Heart left ventricle (tissue), 16 donors: ENCODE data around the gene HENMT1. TPM values are rescaled to one million over a fixed set of nuclear protein-coding genes. Genes with fewer than 3 reads are reported as not detected.
A peak's percentile ranks its signal among the peaks of the same experiment; 100 is the strongest.

Experiments
- ATAC-seq, 4 donors: fragments of 200-7000 bp; cut with Tn5 transposase; one replicate each; pipeline ENCODE4 v1.9.1; 2020 to 2022; ENCODE audit warnings: moderate library complexity in 4 of 4, mild to moderate bottlenecking in 3 of 4, moderate number of reproducible peaks in 1 of 4
- DNase-seq, 5 donors: peaks; one replicate each; pipeline ENCODE4 v3.0.0-alpha.2; 2020
- H3K27ac ChIP-seq, 12 donors: fragments of 200-600 bp; sonication (generic) in 4 of 12; one replicate each; pipeline versions ENCODE4 v1.5.0 to v1.8.0; 2016 to 2022; ENCODE audit warnings: mild to moderate bottlenecking in 2 of 12
- H3K27me3 ChIP-seq, 9 donors: fragments of 200-600 bp; sonication (generic) in 2 of 9; one replicate each; pipeline versions ENCODE4 v1.5.1 to v1.8.0; 2016 to 2022; ENCODE audit warnings: mild to moderate bottlenecking in 3 of 9
- H3K36me3 ChIP-seq, 9 donors: fragments of 200-600 bp; sonication (generic) in 2 of 9; one replicate each; pipeline versions ENCODE4 v1.5.0 to v1.8.0; 2018 to 2022; ENCODE audit warnings: mild to moderate bottlenecking in 2 of 9
- H3K4me1 ChIP-seq, 12 donors: fragments of 200-600 bp; sonication (generic) in 4 of 12; one replicate each; pipeline versions ENCODE4 v1.5.0 to v1.8.0; 2016 to 2022; ENCODE audit warnings: mild to moderate bottlenecking in 3 of 12
- H3K4me3 ChIP-seq, 12 donors: fragments of 200-600 bp; sonication (generic) in 4 of 12; one replicate each; pipeline versions ENCODE4 v1.5.0 to v1.8.0; 2017 to 2022; ENCODE audit warnings: mild to moderate bottlenecking in 9 of 12, moderate library complexity in 4 of 12
- H3K9me3 ChIP-seq, 12 donors: fragments of 200-600 bp; sonication (generic) in 4 of 12; one replicate each; pipeline versions ENCODE4 v1.5.0 to v1.8.0; 2016 to 2022; ENCODE audit warnings: mild to moderate bottlenecking in 1 of 12
- CTCF ChIP-seq, 12 donors: fragments of 200-600 bp; sonication (generic) in 4 of 12; IDR thresholded peaks; one replicate each; pipeline versions ENCODE4 v1.5.0 to v1.8.0; 2018 to 2022; ENCODE audit warnings: antibody characterized with exemption in 12 of 12, mild to moderate bottlenecking in 5 of 12
- POLR2A ChIP-seq, 2 donors: fragments of 450-650 bp; IDR thresholded peaks; one replicate each; pipeline ENCODE4 v1.6.1; 2017; ENCODE audit warnings: antibody characterized with exemption in 2 of 2, mild to moderate bottlenecking in 2 of 2, moderate library complexity in 2 of 2
- WGBS, 4 donors: extraction: QIAGEN DNeasy Blood & Tissue Kit in 2 of 4; methylation state at CpG; one replicate each; pipeline versions ENCODE4 v1.1.5 to v1.1.7; 2013 to 2018; 5-methylcytosine and 5-hydroxymethylcytosine counted together
- intact Hi-C, 10 donors: fragments of 100-400 bp; cut with DNase I; formaldehyde crosslinking; loops; one replicate each; pipeline versions ENCODE4 v1.11.1 to v1.14.2; 2022
- long read RNA-seq, 3 donors: library from polyadenylated mRNA; unstranded; transcript quantifications; one replicate each; pipeline ENCODE4 v2.0.0, GENCODE V29; 2020 to 2021
- polyA plus RNA-seq, 2 donors: library from polyadenylated mRNA; stranded (reverse); fragments of 200-250 nt; gene quantifications; one replicate each; pipeline ENCODE4 v1.2.3, GENCODE V29; 2013
- total RNA-seq, 9 donors: library from RNA; depleted of rRNA in 2 of 9; stranded (reverse); fragments of >200 nt in 2 of 9; fragmentation: NEBNext Ultra II Directional in 3 of 9; extraction: Animal tissue kit (Norgen Biotek cat#: 25700) in 3 of 9; gene quantifications; one replicate each; pipeline versions ENCODE4 v1.1.0 to v1.2.4, GENCODE V29; 2016 to 2023
- donor health status: ischemic (EF 13 %, LVEDD 7.1; RV severe dilation, severe dysfunction).
- donor health status: healthy with polysubstance abuse.
- donor health status: DM: no; HTN: yes; CAD: no.
- donor health status: DM: no; HTN: no; CAD: no.
- donor health status: ischemic (EF 25% LVEDD 6.9; RV normal size, moderate dysfunction).
- donor health status: ischemic (EF 25% LVEDD 5.7; RV mildly dilated, moderate dysfunction).
- donor health status: healthy.
- donor health status: DM: yes; HTN: yes; CAD: no.
- donor health status: ischemic (EF 35%, LVEDD 5.7; RV mildly dilated, moderate dysfunction).
- donor health status: nonischemic (EF 11% LVEDD 7.7; RV severe dilation, severe dysfunction).
- donor health status: DM: yes; HTN: yes; CAD: no.
- donor health status: PGD.
- donor health status: ischemic (EF 29% LVEDD 5.4; RV normal size, mild dysfunction).
- donor health status: nonischemic (EF 23%, LVEDD 6.1; RV moderate dilation, normal function).

The HENMT1 gene
- total RNA-seq (1 to 10 TPM in 4 of 9 donors, under 1 TPM in 5; 0.44 to 4.5 (median 0.93) TPM), polyA plus RNA-seq (1 to 10 TPM in 1 of 2 donors, under 1 TPM in 1; 0.61 to 1.5 TPM)
- long read RNA-seq, donor 1, partial matches to known transcripts: 0 of 2 reads
- long read RNA-seq, donor 1, other reads (novel, unspliced or antisense): 1 of 2 reads
- long read RNA-seq, donor 2, transcript HENMT1-202 (8 exons, 1,874 nt): major isoform, 5 of 7 reads
- long read RNA-seq, donor 2, partial matches to known transcripts: 0 of 7 reads
- long read RNA-seq, donor 2, other reads (novel, unspliced or antisense): 2 of 7 reads
- long read RNA-seq, donor 3: 0 reads

GRCh38 chr1:108661030-108661609, at the start of gene HENMT1:
TSS of gene HENMT1 (minus strand) at chr1:108661093. CDS start at chr1:108659884, 1,209 bp downstream.
- WGBS, 4 donors: 0 to 3% (median 2%) methylated on average over 64 to 81 of the region's 81 CpGs
- TF ChIP-seq CTCF (IDR thresholded peaks at IDR 0.05) (no peak), POLR2A (IDR thresholded peaks at IDR 0.05) (peak in 1 of 2 donors; percentile 38)
- intact Hi-C loops: loop anchor here in 2 of 10 donors (1.0 to 2.0 kb wide), 3 partner anchors 32 to 86 kb away; partner anchors contain the start of genes STXBP3 (in 2 of the 2) and PRPF38B (in 1 of the 2)
- Histone ChIP-seq H3K27ac (peak within 1 kb of the TSS; percentile 81 to 99 (median 90)), H3K27me3 (no peaks in the 10 kb centered on the region), H3K4me3 (peak within 1 kb of the TSS; percentile 50 to 73 (median 59)), H3K36me3 (no peaks in the 10 kb centered on the region), H3K4me1 (peaks cover 0 to 13% (median 5%) of the 10 kb centered on the region in 12 donors), H3K9me3 (no peaks in the 10 kb centered on the region)
- DNase-seq (peak; percentile 57 to 83 (median 65)), ATAC-seq (peak in 3 of 4 donors; percentile 74 to 90 (median 86))

GRCh38 chr1:108708691-108709660, 48.1 kb upstream of the HENMT1 start:
- no peak for ATAC-seq
- no peaks in the 10 kb centered on the region for H3K36me3 ChIP-seq
- no peaks in the 10 kb centered on the region for H3K9me3 ChIP-seq
- DNase-seq: no peak
- intact Hi-C loops: no loop called here
- H3K4me3 ChIP-seq: no peak overlapping the region
- peaks cover 0 to 5% (median 0%) of the 10 kb centered on the region in 9 donors for H3K27me3 ChIP-seq
- H3K27ac ChIP-seq: no peak overlapping the region
- 66 to 69% (median 67%) methylated on average over 6 to 7 of the region's 7 CpGs for WGBS, 4 donors
- TF ChIP-seq POLR2A (IDR thresholded peaks at IDR 0.05) (no peak), CTCF (IDR thresholded peaks at IDR 0.05) (peak in 4 of 12 donors; percentile 5 to 26 (median 12))
- H3K4me1 ChIP-seq: peaks cover 0 to 6% (median 0%) of the 10 kb centered on the region in 12 donors

- intact Hi-C loops: no loop called here
- no peak for ATAC-seq
Observed at GRCh38 chr1:108706643-108707042, 45.8 kb upstream of the HENMT1 start.

More at GRCh38 chr1:108706643-108707042, 45.8 kb upstream of the HENMT1 start:
- TF ChIP-seq CTCF (IDR thresholded peaks at IDR 0.05) (no peak), POLR2A (IDR thresholded peaks at IDR 0.05) (no peak)
- Histone ChIP-seq H3K27me3 (no peaks in the 10 kb centered on the region), H3K36me3 (peaks cover 0 to 7% (median 5%) of the 10 kb centered on the region in 9 donors), H3K9me3 (no peaks in the 10 kb centered on the region), H3K4me3 (no peak overlapping the region), H3K4me1 (peaks cover 0 to 6% (median 0%) of the 10 kb centered on the region in 12 donors), H3K27ac (no peak overlapping the region)
- WGBS, 4 donors: 92 to 98% (median 94%) methylated on average over 3 of the region's 3 CpGs
- DNase-seq: no peak
